ENCODE data around the gene PHEX.
"Not testable (repeated sequence)": the region's sequence is repeated elsewhere in the genome, so short reads cannot be mapped to it uniquely, and the experiment has no call there.

PHEX gene

GRCh38 chrX:22272613-22273012 lies 240.5 kb downstream of the PHEX start, which contains the start of gene CBLL2:
CBLL2 (plus strand) TSS chrX:22272913; CDS start chrX:22272992, 79 bp downstream.
- DNase-seq = no peak

GRCh38 chrX:22273714-22274317 lies 241.7 kb downstream of the PHEX start:
- DNase-seq = no peak

GRCh38 chrX:22276781-22277180 lies 244.7 kb downstream of the PHEX start:
- DNase-seq = no peak

- DNase-seq = no peak
Observed at GRCh38 chrX:22278375-22278774, 246.2 kb downstream of the PHEX start.

- not testable (repeated sequence) for DNase-seq
Observed at GRCh38 chrX:22289209-22289608, 257.1 kb downstream of the PHEX start.

- DNase-seq = no peak
Observed at GRCh38 chrX:22296871-22297270, 264.7 kb downstream of the PHEX start.

GRCh38 chrX:22300130-22300529 lies 268.0 kb downstream of the PHEX start:
- no peak for DNase-seq
